Uterus (tissue), 2 donors: ENCODE results near the gene ATAD1.

Experiments used
- CTCF ChIP-seq, 4 experiments: fragments of 200-600 bp in 2 of 4; fragments of 450-650 bp in 2 of 4; sonication (generic) in 2 of 4; IDR thresholded peaks; one replicate each; pipeline ENCODE4 v1.5.1; 2016 to 2019; ENCODE audit warnings: antibody characterized with exemption in 4 of 4, mild to moderate bottlenecking in 2 of 4, moderate library complexity in 1 of 4
- POLR2A ChIP-seq, 2 donors: fragments of 450-650 bp; IDR thresholded peaks; one replicate each; pipeline ENCODE4 v1.6.1; 2016; ENCODE audit warnings: antibody characterized with exemption in 2 of 2, mild to moderate bottlenecking in 1 of 2, moderate library complexity in 1 of 2

- no peak for TF ChIP-seq CTCF (IDR thresholded peaks at IDR 0.05)
- no peak for TF ChIP-seq POLR2A (IDR thresholded peaks at IDR 0.05)
These were observed 50.8 kb downstream of the ATAD1 start for GRCh38 chr10:87767253-87767652.
